GM18505 (cell line): ENCODE results near the gene RARB.

ENCODE experiments used
- ATAC-seq: cut with Tn5 transposase; IDR thresholded peaks from one replicate; pipeline ENCODE4 v1.9.1; 2021; ENCODE audit not compliant: unreplicated experiment
- POLR2A ChIP-seq: IDR thresholded peaks from 4 replicates; pipeline ENCODE4 v1.6.1; 2011; ENCODE audit warnings: borderline replicate concordance; ENCODE audit not compliant: insufficient read depth, insufficient read length; ENCODE audit errors: extremely low read depth

Gene RARB

DNA sequence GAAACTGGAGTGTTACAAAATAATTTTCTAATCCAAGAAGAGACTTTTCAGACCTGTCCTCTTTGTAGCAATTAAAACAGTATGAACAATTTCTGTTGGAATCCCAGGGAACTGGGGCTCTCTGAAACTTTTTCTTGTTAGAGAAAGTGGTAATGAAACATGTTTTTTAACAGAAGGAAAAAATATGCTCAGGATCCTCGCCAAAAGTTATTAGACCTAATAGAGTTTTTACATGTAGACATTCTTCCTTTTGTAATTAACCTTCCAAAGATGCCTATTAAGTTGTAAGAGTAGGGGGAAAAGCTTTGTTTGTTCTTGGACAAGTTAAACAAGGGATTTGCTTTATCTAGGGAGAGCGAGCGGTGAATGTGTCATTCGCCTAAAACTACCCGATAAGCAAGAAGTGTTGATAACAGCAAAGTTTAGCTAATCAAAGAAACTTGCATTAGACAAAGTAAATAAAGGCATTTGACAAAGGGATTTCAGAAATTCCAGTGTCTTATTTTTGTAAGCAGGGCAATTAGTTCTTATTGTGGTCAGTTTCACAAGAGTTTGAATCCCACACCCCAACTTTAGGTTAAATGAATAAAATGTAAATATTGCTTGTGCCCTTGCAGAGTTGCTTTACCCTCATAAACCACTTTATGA is 2.3 kb downstream of the RARB start:
- no peak for TF ChIP-seq POLR2A

GRCh38 chr3:25430935-25431770 is 3.1 kb downstream of the RARB start:
- ATAC-seq: no peak
- TF ChIP-seq POLR2A: no peak

More for the DNA sequence above, 2.3 kb downstream of the RARB start:
- no peak for ATAC-seq

- TF ChIP-seq POLR2A: no peak
- ATAC-seq: no peak
Observed at GRCh38 chr3:25432176-25432720, 4.2 kb downstream of the RARB start.

GRCh38 chr3:25433106-25433505 is 5.0 kb downstream of the RARB start:
- no peak for TF ChIP-seq POLR2A
- ATAC-seq: no peak

GRCh38 chr3:25433868-25434267 is 5.8 kb downstream of the RARB start:
- no peak for TF ChIP-seq POLR2A
- ATAC-seq: no peak

DNA sequence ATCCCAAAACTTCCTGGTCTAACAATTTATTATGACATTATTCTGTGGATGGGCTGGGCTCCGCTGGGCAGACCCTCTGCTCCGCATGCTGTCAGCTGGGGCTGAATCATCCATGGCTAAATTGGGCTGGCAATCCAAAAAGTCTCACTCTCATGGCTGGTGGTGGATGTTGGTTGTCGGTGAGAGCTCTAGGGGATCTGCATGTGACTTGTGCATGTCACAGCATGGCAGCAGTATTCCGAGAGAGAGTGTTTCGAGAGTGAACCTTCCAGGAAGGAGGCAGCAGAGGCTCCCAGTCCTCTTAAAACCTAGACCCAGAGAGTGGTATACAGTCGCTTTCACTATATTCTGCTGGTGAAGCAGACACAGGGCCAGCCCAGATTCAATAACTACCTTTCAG is 9.9 kb downstream of the RARB start:
- no peak for ATAC-seq
- no peak for TF ChIP-seq POLR2A

DNA sequence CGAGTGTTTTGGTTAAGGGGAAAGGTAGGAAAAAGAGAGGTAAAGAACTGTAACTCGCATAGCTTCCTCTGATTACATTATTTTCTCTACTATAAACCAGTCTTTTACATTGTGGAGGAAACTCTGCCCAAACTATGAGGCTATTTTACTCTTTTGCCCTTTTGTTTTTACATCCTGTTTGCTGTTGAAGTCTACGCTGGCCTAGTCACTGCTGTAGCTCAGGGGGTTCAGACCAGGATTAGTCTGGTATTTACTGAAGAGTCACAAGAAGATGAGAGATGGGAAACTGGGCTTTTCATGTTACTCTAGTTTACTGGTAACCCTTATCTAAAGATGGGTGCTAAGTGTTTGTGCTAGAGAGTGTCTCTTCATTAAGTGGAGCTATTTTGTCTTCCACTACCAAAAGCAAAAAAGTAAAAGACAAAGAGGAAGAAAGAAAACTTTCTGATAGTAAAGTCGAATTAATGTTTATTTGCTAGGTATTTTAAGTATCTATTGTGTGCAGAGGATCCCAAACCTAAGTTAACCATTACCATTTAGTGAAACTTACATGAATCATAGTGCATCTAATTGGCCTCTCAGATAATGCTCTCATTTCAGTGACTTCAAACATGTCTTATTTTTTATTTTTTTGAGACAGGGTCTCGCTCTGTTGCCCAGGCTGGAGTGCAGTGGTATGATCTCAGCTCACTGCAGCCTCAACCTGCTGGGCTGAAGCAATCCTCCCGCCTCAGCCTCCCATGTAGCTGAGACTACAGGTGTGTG is 10.9 kb downstream of the RARB start:
- no peak for TF ChIP-seq POLR2A
- no peak for ATAC-seq

GRCh38 chr3:25441234-25441856 is 13.3 kb downstream of the RARB start:
- TF ChIP-seq POLR2A: no peak
- ATAC-seq: no peak

DNA sequence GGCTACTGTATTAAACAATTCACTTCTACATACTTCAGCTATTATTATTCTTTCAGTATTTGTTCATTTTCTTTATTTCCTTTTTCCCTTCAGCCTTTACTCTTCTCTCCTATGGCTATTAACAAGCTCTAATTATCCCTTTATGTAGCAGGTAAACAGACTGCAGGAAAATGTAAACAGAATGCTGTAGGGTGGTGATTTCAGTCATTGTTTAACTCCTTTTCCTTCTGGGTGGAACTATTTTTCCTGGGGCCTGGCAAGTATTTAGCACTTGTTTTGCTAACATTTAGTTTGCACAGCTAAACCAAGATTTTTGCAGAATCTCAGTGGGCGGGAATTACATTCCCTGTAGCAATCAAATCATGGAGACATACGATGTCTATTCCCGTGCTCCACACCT is 14.4 kb downstream of the RARB start:
- ATAC-seq: no peak
- TF ChIP-seq POLR2A: no peak

DNA sequence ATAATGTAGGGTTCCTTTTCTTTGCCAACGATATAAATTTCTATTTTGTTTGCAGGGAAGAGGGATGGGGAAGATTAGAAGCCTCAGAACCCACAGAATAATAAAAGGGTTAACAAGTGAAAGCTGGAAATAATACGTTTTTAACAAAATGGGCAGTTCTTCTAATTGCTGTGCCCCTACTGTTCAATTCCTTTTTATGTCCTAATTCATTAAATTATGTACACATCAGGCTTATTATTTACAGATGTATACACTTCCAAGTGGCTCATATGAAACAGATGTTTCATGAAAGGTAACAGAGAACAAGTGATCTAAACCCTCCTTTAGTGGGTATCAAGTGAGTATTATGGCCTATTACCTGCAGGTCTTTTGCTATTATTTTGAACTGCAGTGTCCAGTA is 16.2 kb downstream of the RARB start:
- no peak for ATAC-seq
- TF ChIP-seq POLR2A: no peak

GRCh38 chr3:25445731-25446130 is 17.7 kb downstream of the RARB start:
- ATAC-seq: no peak
- no peak for TF ChIP-seq POLR2A

DNA sequence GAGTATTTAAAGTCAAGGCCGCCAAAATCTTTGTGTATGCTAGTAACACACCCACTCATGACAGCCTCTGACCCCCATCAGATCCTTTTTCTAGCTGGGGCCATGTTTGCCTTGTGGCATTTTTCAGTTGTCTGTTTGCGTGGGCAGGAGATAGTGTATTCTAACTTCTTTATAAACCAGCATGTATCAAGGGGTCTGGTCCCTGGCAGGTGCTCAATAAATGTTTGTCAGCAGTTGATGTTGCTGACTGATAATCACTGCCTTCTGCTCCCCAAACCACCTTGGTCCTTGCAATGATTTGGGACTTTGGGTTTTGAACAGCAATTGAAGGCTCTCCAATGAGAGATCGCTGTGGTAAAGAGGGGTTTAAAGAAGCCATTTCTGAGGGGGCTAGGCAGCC is 19.2 kb downstream of the RARB start:
- no peak for TF ChIP-seq POLR2A
- no peak for ATAC-seq

- no peak for ATAC-seq
- TF ChIP-seq POLR2A: no peak
Observed at GRCh38 chr3:25447925-25448324, 19.9 kb downstream of the RARB start.

DNA sequence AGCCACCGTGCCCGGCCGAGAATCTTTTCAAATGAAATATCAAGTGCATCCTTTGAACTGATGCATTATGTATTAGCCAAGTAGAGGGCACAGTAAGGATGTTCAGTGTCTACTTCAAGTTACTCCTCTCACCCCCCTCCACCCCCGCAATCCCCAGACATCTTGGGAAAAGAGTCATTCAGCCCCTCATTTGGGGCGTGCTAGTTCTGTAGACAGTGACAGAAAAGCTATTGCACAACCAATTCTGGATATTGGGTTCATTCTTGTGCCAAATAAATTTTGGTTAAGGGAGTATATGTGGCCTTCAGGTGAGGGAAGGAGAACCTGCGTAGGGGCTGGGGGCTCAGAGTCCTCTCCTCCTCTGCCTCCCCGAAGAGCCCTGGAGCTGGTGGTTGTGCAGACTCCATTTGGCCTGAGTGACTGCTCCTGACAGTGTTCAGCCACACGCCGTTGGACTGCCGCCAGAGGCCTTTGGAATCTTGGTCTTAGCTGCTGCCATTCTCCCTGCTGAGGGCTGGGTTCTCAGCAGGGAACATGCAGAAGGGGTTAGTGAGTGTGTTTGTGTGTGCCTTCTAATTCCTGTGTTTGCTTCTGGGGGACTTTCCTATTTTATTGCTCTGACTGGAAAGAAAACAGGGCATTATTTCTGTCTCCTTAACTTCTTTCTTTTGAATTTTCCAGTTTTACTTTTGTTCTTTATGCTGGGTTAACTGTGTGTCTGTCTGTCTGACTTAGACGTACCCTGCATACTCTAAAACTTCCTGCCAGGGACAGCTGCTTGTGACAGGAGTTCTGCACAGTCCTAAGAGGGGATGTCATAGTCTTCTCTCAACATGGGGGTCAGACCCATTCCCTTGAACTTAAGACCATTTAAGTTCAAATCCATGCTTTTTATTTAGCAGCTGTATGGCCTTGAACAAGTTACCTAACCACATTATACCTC is 21.0 kb downstream of the RARB start:
- TF ChIP-seq POLR2A: no peak
- no peak for ATAC-seq
